Fibroblast of lung (primary cell): ENCODE results near the gene MAN1A2.

Experiments used
- EZH2 ChIP-seq: IDR thresholded peaks from 2 replicates; pipeline ENCODE4 v1.5.1; 2012; ENCODE audit warnings: low read length, control low read depth, mild to moderate bottlenecking; ENCODE audit errors: missing control alignments
- TF ChIP-seq, protein P1 (sequence below), 2 donors: IDR thresholded peaks in 1 of 2; conservative IDR thresholded peaks in 1 of 2; 1 replicate in 1 of 2; 2 replicates in 1 of 2; pipeline ENCODE4 v1.5.1; 2011 to 2012; ENCODE audit warnings: low read length in 2 of 2, control low read depth in 1 of 2, inconsistent platforms in 1 of 2, low read depth in 1 of 2, mild to moderate bottlenecking in 1 of 2

DNA sequence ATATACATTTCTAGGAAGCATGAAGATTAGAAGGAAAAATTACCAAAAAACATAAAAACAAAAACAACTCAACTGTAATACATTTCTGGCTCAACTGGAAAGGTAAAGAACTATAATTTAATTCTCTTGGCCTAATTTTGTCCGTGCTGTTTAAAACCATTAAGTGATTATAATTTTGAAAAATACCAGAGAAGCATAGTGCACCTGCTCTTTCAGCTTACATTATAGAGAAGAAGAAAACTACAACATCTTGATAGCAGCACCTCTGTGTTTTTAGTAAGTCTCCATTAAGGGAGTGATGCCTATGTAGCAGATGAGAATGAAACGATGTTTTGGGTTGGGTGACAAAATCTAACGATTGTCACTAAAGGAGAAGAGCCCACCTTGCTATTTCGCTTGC, 19.3 kb upstream of the MAN1A2 start:
- TF ChIP-seq, protein P1, sequence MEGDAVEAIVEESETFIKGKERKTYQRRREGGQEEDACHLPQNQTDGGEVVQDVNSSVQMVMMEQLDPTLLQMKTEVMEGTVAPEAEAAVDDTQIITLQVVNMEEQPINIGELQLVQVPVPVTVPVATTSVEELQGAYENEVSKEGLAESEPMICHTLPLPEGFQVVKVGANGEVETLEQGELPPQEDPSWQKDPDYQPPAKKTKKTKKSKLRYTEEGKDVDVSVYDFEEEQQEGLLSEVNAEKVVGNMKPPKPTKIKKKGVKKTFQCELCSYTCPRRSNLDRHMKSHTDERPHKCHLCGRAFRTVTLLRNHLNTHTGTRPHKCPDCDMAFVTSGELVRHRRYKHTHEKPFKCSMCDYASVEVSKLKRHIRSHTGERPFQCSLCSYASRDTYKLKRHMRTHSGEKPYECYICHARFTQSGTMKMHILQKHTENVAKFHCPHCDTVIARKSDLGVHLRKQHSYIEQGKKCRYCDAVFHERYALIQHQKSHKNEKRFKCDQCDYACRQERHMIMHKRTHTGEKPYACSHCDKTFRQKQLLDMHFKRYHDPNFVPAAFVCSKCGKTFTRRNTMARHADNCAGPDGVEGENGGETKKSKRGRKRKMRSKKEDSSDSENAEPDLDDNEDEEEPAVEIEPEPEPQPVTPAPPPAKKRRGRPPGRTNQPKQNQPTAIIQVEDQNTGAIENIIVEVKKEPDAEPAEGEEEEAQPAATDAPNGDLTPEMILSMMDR (conservative IDR thresholded peaks at IDR 0.05 in 1 of 2, IDR thresholded peaks at IDR 0.05 in 1 of 2; ENCODE audit: low read depth in 1 of 2, low read length in 2 of 2), result no peak
- no peak for TF ChIP-seq EZH2
